Neural cell (in vitro differentiated cells): Measurements from ENCODE around the gene INSR. TPM values are rescaled to one million over a fixed set of nuclear protein-coding genes. Genes with fewer than 3 reads are reported as not detected.

Source experiments
- H2AFZ ChIP-seq: fragments of 200-600, 300-800 bp; sonication (generic), shearing (Covaris generic); 2 replicates; pipeline ENCODE4 v1.6.0; 2014; ENCODE audit warnings: low read depth, mild to moderate bottlenecking, antibody characterized with exemption, low read length, moderate library complexity
- H3F3A ChIP-seq: fragments of 200-600 bp; shearing (Covaris generic); 2 replicates; pipeline ENCODE4 v1.6.1; 2016; ENCODE audit warnings: mild to moderate bottlenecking, moderate library complexity, mixed read lengths, antibody characterized with exemption, low read length; ENCODE audit not compliant: insufficient read depth, poor library complexity, severe bottlenecking
- H3K27ac ChIP-seq: fragments of 200-600, 300-800 bp; sonication (generic), shearing (Covaris generic); 2 replicates; pipeline ENCODE4 v1.5.1; 2014; ENCODE audit warnings: mild to moderate bottlenecking, low read length, moderate library complexity
- H3K27me3 ChIP-seq: fragments of 300-800, 200-600 bp; sonication (generic), shearing (Covaris generic); 2 replicates; pipeline ENCODE4 v1.6.0; 2014; ENCODE audit warnings: mild to moderate bottlenecking, low read depth, low read length, moderate library complexity; ENCODE audit not compliant: insufficient read depth
- H3K36me3 ChIP-seq: fragments of 300-800, 200-600 bp; sonication (generic), shearing (Covaris generic); 2 replicates; pipeline ENCODE4 v1.5.1; 2014; ENCODE audit warnings: mild to moderate bottlenecking, antibody characterized with exemption, low read length, moderate library complexity; ENCODE audit not compliant: insufficient read depth
- H3K4me2 ChIP-seq: fragments of 300-800, 200-600 bp; sonication (generic), shearing (Covaris generic); 2 replicates; pipeline ENCODE4 v1.6.0; 2014; ENCODE audit warnings: mild to moderate bottlenecking, low read length
- H3K4me3 ChIP-seq: fragments of 300-800, 200-600 bp; sonication (generic), shearing (Covaris generic); 2 replicates; pipeline ENCODE4 v1.5.1; 2014; ENCODE audit warnings: mild to moderate bottlenecking, low read length, moderate library complexity
- H3K79me2 ChIP-seq: fragments of 200-600 bp; shearing (Covaris generic); replicated peaks from 2 replicates; pipeline ENCODE4 v1.6.0; 2014; ENCODE audit warnings: mild to moderate bottlenecking, low read length, moderate library complexity; ENCODE audit not compliant: insufficient read depth
- H3K9ac ChIP-seq: fragments of 300-800, 200-600 bp; sonication (generic), shearing (Covaris generic); 2 replicates; pipeline ENCODE4 v1.6.1; 2016; ENCODE audit warnings: mild to moderate bottlenecking, low read length, mixed read lengths
- H3K9me2 ChIP-seq: fragments of 200-600 bp; shearing (Covaris generic); 2 replicates; pipeline ENCODE4 v1.6.1; 2016; ENCODE audit warnings: mild to moderate bottlenecking, low read length, mixed read lengths; ENCODE audit not compliant: insufficient read depth
- H3K9me3 ChIP-seq: fragments of 200-600, 300-800 bp; sonication (generic), shearing (Covaris generic); 2 replicates; pipeline ENCODE4 v1.6.1; 2016; ENCODE audit warnings: mild to moderate bottlenecking, mixed run types, low read length, moderate library complexity, mixed read lengths
- H4K20me1 ChIP-seq: fragments of 200-600 bp; shearing (Covaris generic); 2 replicates; pipeline ENCODE4 v1.6.1; 2016; ENCODE audit warnings: mild to moderate bottlenecking, mixed run types; ENCODE audit not compliant: insufficient read depth
- CTCF ChIP-seq: fragments of 450-650 bp; IDR thresholded peaks from 2 replicates; pipeline ENCODE4 v1.5.1; 2014; ENCODE audit warnings: antibody characterized with exemption, mild to moderate bottlenecking, moderate library complexity; ENCODE audit not compliant: poor library complexity, severe bottlenecking
- EP300 ChIP-seq: fragments of 450-650 bp; conservative IDR thresholded peaks from 2 replicates; pipeline ENCODE4 v1.6.1; 2014; ENCODE audit warnings: antibody characterized with exemption, mild to moderate bottlenecking, moderate library complexity; ENCODE audit not compliant: poor library complexity, severe bottlenecking
- EZH2 ChIP-seq: fragments of 200-600, 300-800 bp; shearing (Covaris generic), sonication (generic); IDR thresholded peaks from 2 replicates; pipeline ENCODE4 v1.6.1; 2014; ENCODE audit warnings: antibody characterized with exemption, low read length, borderline replicate concordance, mild to moderate bottlenecking; ENCODE audit not compliant: insufficient read depth, poor library complexity, severe bottlenecking
- MXI1 ChIP-seq: fragments of 450-650 bp; conservative IDR thresholded peaks from 2 replicates; pipeline ENCODE4 v1.6.1; 2014; ENCODE audit warnings: antibody characterized with exemption, mild to moderate bottlenecking; ENCODE audit not compliant: poor library complexity, severe bottlenecking
- POLR2AphosphoS5 ChIP-seq: IDR thresholded peaks from 2 replicates; pipeline ENCODE4 v1.6.1; 2012
- RAD21 ChIP-seq: fragments of 450-650 bp; conservative IDR thresholded peaks from 2 replicates; pipeline ENCODE4 v1.6.1; 2014; ENCODE audit warnings: antibody characterized with exemption, mild to moderate bottlenecking, moderate library complexity
- SMC3 ChIP-seq: fragments of 450-650 bp; conservative IDR thresholded peaks from 2 replicates; pipeline ENCODE4 v1.6.1; 2014; ENCODE audit warnings: antibody characterized with exemption, mild to moderate bottlenecking, moderate library complexity; ENCODE audit not compliant: poor library complexity
- TAF1 ChIP-seq: IDR thresholded peaks from 2 replicates; pipeline ENCODE4 v1.6.1; 2012; ENCODE audit warnings: low read depth
- polyA plus RNA-seq: library from polyadenylated mRNA; depleted of rRNA; stranded (reverse); fragments of >200 nt; gene quantifications from 2 replicates; pipeline ENCODE4 v1.2.3, GENCODE V29; 2014
- TF ChIP-seq, protein P1 (sequence below): IDR thresholded peaks from 2 replicates; pipeline ENCODE4 v1.6.1; 2012; ENCODE audit warnings: borderline replicate concordance

INSR gene
- polyA plus RNA-seq, 1 donor from 2014 or later = 16.0 TPM

DNA sequence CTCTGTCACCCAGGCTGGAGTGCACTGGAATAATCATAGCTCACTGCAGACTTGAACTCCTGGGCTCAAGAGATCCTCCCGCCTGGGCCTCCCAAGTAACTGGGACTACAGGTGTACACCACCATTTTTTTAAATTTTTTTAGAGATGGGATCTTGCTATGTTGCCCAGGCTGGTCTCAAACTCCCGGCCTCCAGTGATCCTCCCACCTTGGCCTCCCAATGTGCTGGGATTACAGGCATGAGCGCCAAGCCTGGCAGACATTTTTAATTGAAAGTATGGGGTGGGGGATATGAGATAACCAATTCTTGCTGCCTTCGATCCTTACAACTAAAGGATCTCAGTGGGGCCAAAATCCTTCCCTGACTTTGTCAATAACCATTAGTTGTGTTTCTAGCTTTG is 132.9 kb downstream of the INSR start:
- Histone ChIP-seq H3K4me3 (no peak overlapping the region), H4K20me1 (no peaks in the 10 kb centered on the region), H3K9me2 (no peaks in the 10 kb centered on the region), H3K4me2 (no peak overlapping the region), H3K9me3 (no peaks in the 10 kb centered on the region), H2AFZ (no peak overlapping the region), H3K79me2 (no peaks in the 10 kb centered on the region), H3K27ac (no peak overlapping the region), H3F3A (no peaks in the 10 kb centered on the region), H3K9ac (no peak overlapping the region), H3K27me3 (no peaks in the 10 kb centered on the region), H3K36me3 (peaks cover 4% of the 10 kb centered on the region)
- no peak for TF ChIP-seq CTCF
- TF ChIP-seq RAD21 = no peak
- TF ChIP-seq, protein P1, sequence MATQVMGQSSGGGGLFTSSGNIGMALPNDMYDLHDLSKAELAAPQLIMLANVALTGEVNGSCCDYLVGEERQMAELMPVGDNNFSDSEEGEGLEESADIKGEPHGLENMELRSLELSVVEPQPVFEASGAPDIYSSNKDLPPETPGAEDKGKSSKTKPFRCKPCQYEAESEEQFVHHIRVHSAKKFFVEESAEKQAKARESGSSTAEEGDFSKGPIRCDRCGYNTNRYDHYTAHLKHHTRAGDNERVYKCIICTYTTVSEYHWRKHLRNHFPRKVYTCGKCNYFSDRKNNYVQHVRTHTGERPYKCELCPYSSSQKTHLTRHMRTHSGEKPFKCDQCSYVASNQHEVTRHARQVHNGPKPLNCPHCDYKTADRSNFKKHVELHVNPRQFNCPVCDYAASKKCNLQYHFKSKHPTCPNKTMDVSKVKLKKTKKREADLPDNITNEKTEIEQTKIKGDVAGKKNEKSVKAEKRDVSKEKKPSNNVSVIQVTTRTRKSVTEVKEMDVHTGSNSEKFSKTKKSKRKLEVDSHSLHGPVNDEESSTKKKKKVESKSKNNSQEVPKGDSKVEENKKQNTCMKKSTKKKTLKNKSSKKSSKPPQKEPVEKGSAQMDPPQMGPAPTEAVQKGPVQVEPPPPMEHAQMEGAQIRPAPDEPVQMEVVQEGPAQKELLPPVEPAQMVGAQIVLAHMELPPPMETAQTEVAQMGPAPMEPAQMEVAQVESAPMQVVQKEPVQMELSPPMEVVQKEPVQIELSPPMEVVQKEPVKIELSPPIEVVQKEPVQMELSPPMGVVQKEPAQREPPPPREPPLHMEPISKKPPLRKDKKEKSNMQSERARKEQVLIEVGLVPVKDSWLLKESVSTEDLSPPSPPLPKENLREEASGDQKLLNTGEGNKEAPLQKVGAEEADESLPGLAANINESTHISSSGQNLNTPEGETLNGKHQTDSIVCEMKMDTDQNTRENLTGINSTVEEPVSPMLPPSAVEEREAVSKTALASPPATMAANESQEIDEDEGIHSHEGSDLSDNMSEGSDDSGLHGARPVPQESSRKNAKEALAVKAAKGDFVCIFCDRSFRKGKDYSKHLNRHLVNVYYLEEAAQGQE = no peak
- no peak for TF ChIP-seq EZH2
- TF ChIP-seq SMC3 = no peak
- no peak for TF ChIP-seq POLR2AphosphoS5
- no peak for TF ChIP-seq TAF1
- no peak for TF ChIP-seq MXI1
- TF ChIP-seq EP300 = no peak

DNA sequence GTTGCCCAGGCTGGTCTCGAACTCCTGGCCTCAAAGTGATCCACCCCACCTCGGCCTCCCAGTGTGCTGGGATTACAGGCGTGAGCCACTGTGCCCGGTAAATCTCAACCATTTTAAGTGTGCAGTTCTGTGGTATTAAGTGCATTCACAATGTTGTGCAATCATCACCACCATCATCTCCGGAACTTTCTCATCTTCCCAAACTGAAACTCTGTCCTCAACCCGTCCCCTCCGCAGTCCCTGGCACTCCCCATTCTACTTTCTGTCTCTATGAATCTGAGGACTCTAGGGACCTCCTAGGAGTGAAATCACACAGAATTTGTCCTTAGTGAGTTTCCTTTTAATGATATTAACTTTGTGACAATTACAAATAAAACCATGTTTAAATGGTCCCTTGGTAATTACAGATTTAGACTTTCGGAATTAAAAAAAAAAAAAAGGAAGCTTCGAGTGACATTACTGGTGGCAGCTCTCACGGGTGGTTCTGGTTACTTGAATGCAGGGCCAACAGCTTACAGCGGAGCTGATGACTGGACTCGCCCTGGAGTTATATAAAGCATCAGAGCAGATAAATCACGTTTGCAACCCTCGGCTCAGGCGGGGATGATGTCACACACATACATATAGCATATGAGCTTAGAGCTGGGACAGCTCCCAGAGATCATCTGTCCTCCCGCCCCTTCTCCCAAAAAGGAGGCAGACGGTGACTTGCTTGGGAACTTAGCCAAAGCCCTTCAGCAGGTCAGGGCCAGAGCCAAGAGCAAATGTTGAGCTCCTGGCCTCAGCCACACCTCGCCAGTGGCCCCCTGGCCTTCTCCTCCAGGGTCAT is 134.9 kb downstream of the INSR start:
- H3F3A ChIP-seq = no peaks in the 10 kb centered on the region
- no peak overlapping the region for H3K9ac ChIP-seq
- no peak overlapping the region for H2AFZ ChIP-seq
- no peak overlapping the region for H3K27ac ChIP-seq
- no peaks in the 10 kb centered on the region for H3K9me2 ChIP-seq
- H3K36me3 ChIP-seq = peaks cover 4% of the 10 kb centered on the region
- TF ChIP-seq EZH2 (no peak), MXI1 (no peak)
- no peaks in the 10 kb centered on the region for H3K27me3 ChIP-seq
- H3K4me2 ChIP-seq = no peak overlapping the region
- H4K20me1 ChIP-seq = no peaks in the 10 kb centered on the region
- no peaks in the 10 kb centered on the region for H3K79me2 ChIP-seq
- H3K4me3 ChIP-seq = no peak overlapping the region
- no peaks in the 10 kb centered on the region for H3K9me3 ChIP-seq
